Inflammatory macrophage treated with lipopolysaccharide for 4 hours (primary cell): ENCODE results near the gene PI4K2A.
A peak's percentile ranks its signal among the peaks of the same experiment; 100 is the strongest.
"Not testable (repeated sequence)": the region's sequence is repeated elsewhere in the genome, so short reads cannot be mapped to it uniquely, and the experiment has no call there.

Experiments used
- DNase-seq: peaks from one replicate; pipeline ENCODE4 v3.0.0-alpha.2; 2020

PI4K2A gene

DNA sequence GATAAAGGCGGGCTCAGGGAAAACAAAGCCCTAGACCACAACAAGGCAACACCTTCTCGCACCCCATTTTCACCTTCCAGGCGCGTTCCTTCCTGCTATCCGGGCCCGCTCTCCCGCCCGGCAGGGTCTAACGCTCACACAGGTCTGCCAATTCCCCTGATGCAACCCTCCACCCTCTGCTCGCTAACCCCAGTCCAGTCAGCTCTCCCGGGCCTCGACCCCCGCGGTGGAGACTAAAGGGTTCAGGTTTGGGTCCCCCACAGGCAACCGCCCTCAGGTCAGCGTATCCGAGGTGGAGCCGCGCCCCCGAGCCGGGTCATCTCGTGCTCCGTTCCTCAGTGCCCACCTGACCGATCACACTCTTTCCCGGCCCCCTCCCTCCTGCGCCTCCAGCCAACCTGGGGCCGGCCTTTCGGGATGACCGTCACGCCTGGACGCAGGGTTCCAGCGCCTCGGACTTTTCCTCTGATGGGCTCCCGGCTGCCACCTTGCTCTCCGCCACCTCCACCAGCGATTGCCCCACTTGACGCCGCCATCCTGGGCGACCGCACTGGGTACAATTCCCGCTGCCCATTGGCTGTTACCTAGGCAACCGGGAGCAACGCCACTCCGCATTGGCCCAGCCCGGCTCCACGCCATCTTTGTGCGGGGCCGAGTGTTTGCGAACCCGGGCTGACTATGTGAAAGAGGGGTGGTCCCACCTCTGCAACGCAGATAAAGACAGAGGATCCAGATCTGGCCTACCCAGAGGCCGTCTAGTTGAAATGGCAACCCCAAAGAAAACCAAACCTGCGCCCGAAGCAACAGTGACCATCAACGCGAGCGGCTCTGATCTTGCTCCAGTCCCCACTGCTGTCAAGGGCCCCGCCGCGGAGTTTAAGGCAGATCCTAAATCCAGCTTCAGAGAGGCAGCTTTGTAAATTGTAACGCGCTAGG, 7.3 kb upstream of the PI4K2A start, which contains the start of gene MORN4:
TSS of gene MORN4 (minus strand) at position 552 of the 936 bp plus-strand sequence. CDS start 13,847 bp downstream, outside the sequence.
- DNase-seq: peak; percentile 93

DNA sequence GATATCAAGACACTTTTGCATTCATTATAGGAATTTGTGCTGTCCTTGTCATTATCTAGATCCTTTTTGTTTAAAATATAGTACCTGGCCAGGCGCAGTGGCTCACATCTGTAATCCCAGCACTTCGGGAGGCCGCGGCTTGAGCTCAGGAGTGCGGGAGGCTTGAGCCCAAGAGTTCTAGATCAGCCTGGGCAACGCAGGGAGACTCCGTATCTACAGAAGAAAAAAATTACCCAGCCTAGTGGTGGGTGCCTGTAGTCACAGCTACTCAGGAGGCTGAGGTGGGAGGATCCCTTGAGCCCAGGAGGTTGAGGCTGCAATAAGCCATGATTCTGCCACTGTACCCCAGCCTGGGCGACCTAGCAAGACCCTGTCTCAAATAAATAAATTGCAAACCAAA, 6.5 kb upstream of the PI4K2A start:
- DNase-seq: peak; percentile 25

DNA sequence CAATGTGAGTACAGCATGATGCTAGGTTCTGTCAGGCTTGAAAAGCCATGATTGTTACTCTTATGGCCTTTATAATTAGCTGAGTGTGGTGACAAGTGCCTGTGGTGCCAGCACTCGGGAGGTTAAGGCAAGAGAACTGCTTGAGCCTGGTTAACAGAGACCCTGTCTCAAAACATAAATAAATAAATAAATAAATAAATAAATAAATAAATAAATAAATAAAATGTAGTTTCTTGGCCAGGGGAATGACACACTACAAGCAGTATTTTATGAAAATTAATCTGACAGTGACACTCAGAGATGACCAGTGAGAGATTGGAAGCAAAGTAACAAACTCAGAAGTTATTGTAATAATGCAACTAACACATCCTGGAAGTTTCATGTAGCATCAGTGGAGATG, 4.9 kb upstream of the PI4K2A start:
- no peak for DNase-seq

- DNase-seq: not testable (repeated sequence)
Measured at GRCh38 chr10:97639090-97639489, 1.4 kb upstream of the PI4K2A start.

DNA sequence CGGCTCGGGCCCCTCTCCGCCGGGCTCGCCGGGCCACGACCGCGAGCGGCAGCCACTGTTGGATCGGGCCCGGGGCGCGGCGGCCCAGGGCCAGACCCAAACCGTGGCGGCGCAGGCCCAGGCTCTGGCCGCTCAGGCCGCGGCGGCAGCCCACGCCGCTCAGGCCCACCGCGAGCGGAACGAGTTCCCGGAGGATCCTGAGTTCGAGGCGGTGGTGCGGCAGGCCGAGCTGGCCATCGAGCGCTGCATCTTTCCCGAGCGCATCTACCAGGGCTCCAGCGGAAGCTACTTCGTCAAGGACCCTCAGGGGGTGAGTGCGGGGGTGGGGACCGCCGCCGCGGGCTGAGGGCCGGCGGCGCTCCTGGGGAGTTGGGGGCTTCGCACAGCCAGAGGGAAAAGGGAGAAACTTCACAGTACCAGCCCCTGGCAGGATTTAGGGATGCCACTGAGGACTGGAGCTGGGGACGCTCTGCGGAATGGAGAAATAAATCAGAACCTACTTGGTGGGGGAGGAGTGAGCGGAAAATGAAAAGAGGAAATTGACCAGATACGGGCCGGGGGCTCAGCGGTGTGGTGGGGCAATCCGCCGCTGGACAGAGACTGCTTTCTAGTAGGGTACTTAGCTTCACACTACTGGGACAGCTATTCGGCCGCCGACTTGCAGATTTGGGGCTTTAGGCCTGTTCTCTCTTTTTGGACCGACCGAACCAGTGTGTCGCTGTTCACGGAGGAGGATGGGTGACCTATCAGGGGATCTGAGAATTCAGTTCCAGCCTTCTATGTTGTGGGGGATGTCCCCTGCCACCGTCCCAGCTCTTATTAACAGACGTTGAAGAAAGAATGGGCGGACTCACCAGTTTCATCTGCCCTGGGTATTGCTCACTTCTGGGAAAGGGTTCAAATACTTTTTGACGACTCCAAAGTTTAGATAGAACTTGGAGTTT, 669 bp downstream of the PI4K2A start:
- peak; percentile 47 for DNase-seq

GRCh38 chr10:97642471-97643159, 2.1 kb downstream of the PI4K2A start:
- DNase-seq: not testable (repeated sequence)

DNA sequence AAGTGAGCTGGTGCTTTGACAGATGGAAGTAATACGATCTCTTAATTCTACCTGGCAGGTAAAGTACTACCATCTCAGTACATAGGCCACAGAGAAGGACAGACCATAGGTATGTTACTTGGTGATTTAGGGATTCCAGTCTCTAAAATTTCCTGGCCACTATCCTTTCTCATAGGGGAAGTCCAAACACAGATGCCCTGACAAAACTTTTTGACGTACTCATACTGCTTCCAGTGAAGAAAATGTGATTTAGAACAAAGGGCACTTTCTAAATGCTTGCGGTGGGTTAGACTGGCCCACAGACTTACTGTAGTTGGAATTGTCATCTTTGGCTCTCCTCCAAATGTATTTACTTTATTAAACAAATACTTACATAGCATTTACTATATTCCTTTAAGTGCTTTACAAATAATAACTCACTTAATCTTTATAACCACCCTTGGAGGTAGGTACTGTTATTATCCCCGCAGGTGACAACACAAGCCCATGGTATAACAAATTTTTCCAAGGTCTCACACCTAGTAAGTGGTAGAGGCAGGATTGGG, 3.0 kb downstream of the PI4K2A start:
- DNase-seq: peak; percentile 23

DNA sequence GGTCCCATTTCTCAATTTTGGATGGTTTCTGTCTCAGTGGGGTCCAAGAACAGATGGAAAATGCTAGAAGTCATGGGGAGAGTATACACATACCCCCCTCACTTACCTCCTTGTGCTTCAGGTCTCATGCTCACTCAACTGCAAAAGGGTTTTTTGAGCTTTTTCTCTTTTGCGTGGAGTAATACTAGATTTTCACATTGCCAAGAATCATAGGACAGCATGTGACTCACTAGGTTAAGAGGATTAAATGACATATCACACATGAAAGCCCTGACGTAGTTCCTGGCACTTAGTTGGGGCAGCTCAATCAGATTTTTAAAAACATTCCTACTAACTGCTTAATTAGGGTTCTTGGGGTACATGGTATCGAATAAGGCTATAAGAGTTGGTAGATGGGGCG, 4.5 kb downstream of the PI4K2A start:
- peak; percentile 44 for DNase-seq

GRCh38 chr10:97647556-97647955, 7.1 kb downstream of the PI4K2A start:
- DNase-seq: peak; percentile 78

GRCh38 chr10:97648562-97649404, 8.3 kb downstream of the PI4K2A start:
- peak; percentile 97 for DNase-seq

DNA sequence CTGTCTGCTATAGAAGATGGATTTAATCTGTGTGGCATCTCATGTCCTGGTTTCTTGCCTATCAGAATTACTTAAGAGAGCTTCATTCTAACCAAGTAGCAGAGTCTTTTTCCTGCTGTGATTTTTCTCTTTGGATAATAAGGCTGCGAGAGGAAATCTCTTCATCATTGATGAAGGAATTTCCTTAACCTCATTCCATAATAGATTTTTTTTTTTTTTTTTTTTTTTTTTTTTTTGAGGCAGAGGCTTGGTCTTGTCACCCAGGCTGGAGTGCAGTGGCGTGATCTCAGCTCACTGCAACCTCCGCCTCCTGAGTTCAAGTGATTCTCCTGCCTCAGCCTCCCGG, 8.9 kb downstream of the PI4K2A start:
- not testable (repeated sequence) for DNase-seq

GRCh38 chr10:97650726-97651125, 10.3 kb downstream of the PI4K2A start:
- DNase-seq: peak; percentile 35

GRCh38 chr10:97651773-97652172, 11.3 kb downstream of the PI4K2A start:
- no peak for DNase-seq

DNA sequence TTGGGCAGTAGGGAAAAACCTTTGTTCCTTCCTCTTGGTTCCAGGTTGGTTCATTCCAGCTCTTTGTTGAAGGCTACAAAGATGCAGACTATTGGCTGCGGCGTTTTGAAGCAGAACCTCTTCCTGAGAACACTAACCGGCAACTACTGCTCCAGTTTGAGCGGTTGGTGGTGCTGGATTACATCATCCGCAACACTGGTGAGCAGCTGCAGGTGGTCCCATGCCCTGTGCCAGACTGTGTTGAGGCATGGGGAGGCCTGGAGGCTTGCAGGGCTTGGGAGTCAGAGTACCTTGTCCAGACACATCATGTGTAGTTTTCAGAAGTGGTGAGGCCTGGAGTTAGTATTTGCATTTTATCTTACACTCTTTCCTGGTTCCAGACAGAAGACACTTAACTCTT, 16.3 kb downstream of the PI4K2A start:
- DNase-seq: no peak

- no peak for DNase-seq
Measured at GRCh38 chr10:97659589-97659988, 19.1 kb downstream of the PI4K2A start.

DNA sequence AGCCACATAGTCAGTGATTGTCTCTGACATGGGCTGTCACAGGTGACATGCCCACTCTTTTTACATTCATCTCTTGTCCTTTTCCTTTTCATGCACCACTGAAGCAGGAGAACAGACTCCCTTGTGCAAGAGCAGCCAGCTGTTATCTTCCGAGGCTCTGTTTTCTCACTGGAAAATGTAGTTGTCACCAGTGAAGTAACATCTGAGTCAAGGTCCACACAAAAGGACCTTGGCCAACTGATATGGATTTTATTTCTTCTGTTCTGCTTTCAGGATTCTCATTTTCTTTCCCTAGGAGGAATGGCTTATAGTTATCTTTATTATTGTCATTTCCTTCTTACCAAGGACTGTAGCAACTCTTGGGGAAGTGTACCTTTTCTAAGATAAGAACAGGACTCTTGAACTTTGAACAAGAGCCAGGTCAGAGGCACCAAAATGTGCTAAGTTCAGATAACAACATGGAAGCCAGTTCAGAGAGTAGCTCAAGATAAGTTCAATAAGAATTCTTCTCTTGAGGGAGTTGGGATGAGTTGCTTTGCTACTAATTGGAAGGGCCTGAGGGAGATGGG, 23.9 kb downstream of the PI4K2A start:
- DNase-seq: no peak

- DNase-seq: no peak
Measured at GRCh38 chr10:97666992-97667391, 26.5 kb downstream of the PI4K2A start.

DNA sequence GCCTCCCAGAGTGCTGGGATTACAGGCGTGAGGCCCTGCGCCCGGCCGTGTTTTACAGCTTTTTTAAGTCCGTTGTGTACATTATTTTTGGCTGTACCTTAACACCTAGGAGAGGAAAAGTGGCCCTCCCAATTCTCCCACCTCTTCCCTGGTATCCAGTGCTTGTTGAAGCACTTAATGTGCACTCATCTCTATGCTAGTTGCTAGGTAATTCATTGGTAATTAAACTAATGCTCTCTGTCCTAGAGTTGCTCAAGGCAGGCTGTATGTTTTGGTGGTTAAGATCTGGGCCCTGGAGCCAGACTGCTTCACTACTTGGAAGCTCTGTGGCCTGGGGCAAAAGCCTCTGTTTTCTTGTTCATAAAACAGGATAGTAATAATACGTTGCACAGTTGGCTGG, 27.0 kb downstream of the PI4K2A start:
- no peak for DNase-seq

- DNase-seq: no peak
Measured at GRCh38 chr10:97669571-97669970, 29.1 kb downstream of the PI4K2A start.

DNA sequence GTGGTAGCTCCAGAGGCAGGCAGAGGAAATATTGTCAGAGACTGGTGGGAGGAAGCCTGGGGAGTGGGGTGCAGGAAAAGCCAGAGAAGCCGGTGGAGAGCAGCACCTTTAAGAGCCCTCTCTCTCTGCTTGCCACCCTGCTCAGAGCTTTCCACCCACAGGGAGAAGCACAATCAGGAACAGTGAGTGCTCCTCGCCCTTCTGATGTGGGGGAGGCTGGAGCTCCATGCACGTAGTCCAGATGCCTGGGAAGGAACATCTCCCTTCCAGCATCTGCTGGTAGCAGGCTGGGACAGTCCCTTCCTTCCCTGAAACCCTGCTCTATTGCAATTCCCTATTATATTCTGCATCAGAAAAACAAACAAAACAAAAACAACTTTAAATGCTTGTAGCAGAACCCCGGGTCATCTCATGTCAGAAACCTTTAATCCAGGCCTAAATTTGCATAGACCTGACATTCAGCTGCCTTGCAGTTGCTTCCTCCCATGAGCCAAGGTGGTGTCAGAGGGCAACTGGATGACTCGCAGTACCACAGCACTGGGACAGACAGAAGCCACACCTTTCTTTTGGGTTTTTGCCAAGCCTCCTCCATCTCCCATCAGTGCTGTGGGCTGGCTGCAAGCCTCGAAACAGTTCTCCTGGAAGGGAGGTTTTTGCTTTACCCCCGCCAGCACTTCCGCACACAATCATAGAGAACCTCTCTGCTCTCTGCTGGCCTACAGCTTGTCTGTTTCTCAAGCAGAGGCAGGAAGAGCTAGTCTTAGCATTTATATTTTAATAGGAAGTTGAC, 33.5 kb downstream of the PI4K2A start:
- peak; percentile 22 for DNase-seq
